Gastrocnemius medialis (tissue), 4 donors: ENCODE data around the gene DNAAF1. TPM values are rescaled to one million over a fixed set of nuclear protein-coding genes. Genes with fewer than 3 reads are reported as not detected.

ENCODE experiments used
- ATAC-seq, 2 donors: fragments of 150-250 bp; one replicate each; pipeline ENCODE4 v1.9.1; 2016
- DNase-seq, 2 donors: peaks; one replicate each; pipeline ENCODE4 v3.0.0-alpha.2; 2019
- H3K27ac ChIP-seq, 4 donors: fragments of 200-600 bp; sonication (generic); 1 replicate in 1 of 4; 2 replicates in 3 of 4; pipeline ENCODE4 v1.5.1; 2016 to 2018; ENCODE audit warnings: mild to moderate bottlenecking in 2 of 4, moderate library complexity in 1 of 4
- H3K27me3 ChIP-seq, 3 donors: fragments of 200-600 bp; sonication (generic) in 2 of 3; 1 replicate in 1 of 3; 2 replicates in 2 of 3; pipeline versions ENCODE4 v1.5.1 to v1.6.0; 2016 to 2019; ENCODE audit warnings: mild to moderate bottlenecking in 1 of 3, moderate library complexity in 1 of 3
- H3K36me3 ChIP-seq, 2 donors: fragments of 200-600 bp; sonication (generic) in 1 of 2; one replicate each; pipeline ENCODE4 v1.5.1; 2017 to 2018
- H3K4me1 ChIP-seq, 2 donors: fragments of 200-600 bp; sonication (generic) in 1 of 2; one replicate each; pipeline ENCODE4 v1.5.1; 2016 to 2017; ENCODE audit warnings: mild to moderate bottlenecking in 2 of 2
- H3K4me3 ChIP-seq, 4 donors: fragments of 200-600 bp; sonication (generic) in 3 of 4; 1 replicate in 1 of 4; 2 replicates in 3 of 4; pipeline ENCODE4 v1.5.1; 2016 to 2019; ENCODE audit warnings: mild to moderate bottlenecking in 2 of 4
- H3K9me3 ChIP-seq, 3 donors: fragments of 200-600 bp; sonication (generic) in 2 of 3; 1 replicate in 1 of 3; 2 replicates in 2 of 3; pipeline ENCODE4 v1.5.1; 2016 to 2019
- POLR2A ChIP-seq, 2 donors: fragments of 450-650 bp; IDR thresholded peaks; one replicate each; pipeline ENCODE4 v1.6.1; 2017; ENCODE audit warnings: antibody characterized with exemption in 2 of 2, mild to moderate bottlenecking in 2 of 2, moderate library complexity in 2 of 2
- in situ Hi-C, 4 donors: fragments of 200-750 bp; cut with MboI; loops; one replicate each; pipeline versions ENCODE4 v1.15.0 to v1.8.0; 2017; ENCODE audit warnings: low sequenced_read_pairs in 4 of 4
- intact Hi-C: fragments of 100-400 bp; cut with DNase I; formaldehyde crosslinking; loops from one replicate; pipeline ENCODE4 v1.15.1; 2023; ENCODE audit warnings: low total_unique reads
- total RNA-seq, 4 donors: library from RNA; depleted of rRNA; stranded (reverse); fragments of >200 nt; gene quantifications; one replicate each; pipeline versions ENCODE4 v1.1.0 to v1.2.3, GENCODE V29; 2016
- TF ChIP-seq, protein P1 (sequence below), 5 experiments: fragments of 450-650 bp in 3 of 5; fragments of 200-600 bp in 2 of 5; sonication (generic) in 2 of 5; IDR thresholded peaks in 4 of 5; conservative IDR thresholded peaks in 1 of 5; 1 replicate in 4 of 5; 2 replicates in 1 of 5; pipeline ENCODE4 v1.5.1; 2016 to 2019; ENCODE audit warnings: antibody characterized with exemption in 5 of 5, mild to moderate bottlenecking in 3 of 5, moderate library complexity in 3 of 5

DNAAF1 gene
- total RNA-seq, 4 donors from 2014 or later, result not detected

- H3K4me1 ChIP-seq, result peaks cover 0 to 5% of the 10 kb centered on the region in 2 donors
- in situ Hi-C loops (loop anchor here in 3 of 4 donors (10.0 to 25.0 kb wide), 4 partner anchors 91 to 366 kb away; partner anchors contain the start of genes HSBP1 (in 1 of the 3), NECAB2 (in 1 of the 3) and OSGIN1 (in 1 of the 3)), intact Hi-C loops (no loop called here)
These were observed 33.1 kb downstream of the DNAAF1 start for GRCh38 chr16:84178146-84178765.

DNA sequence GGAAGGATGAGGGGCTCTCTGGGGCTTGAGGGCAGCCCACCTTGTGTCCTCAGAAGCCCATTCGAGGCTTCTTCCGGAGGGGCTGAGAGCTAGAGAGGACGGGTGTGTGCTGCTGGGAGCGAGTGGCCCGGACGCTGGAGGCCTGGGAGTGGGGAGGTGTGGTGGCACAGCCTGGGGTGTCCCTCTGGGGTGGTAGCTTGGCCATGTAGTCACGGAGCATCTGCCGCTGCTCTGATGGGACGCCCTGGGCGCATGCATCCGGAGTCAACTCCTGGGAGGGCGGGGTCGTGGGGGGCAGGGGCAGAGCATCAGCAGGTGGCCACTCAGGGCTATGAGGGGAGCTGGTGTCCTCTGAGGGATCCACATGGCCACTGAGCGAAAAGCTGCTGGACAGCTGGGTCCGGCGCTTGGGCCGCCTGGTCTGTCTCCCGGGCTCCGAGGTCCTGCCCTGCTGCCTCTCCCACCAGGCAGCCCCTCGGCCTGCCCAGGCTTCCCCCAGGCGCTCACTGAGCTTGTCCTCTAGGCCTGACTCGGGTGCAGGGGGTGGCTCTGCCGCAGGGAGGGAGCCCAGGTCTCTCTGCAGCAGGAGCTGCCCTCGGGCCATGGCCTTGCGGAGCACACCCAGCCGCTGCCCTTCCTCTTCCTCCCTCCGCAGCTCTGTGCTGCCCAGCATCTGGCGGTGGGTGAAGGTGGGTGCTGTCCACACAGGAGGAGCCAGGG is 33.9 kb downstream of the DNAAF1 start:
- Histone ChIP-seq H3K4me1 (peaks cover 0 to 5% of the 10 kb centered on the region in 2 donors), H3K4me3 (no peak overlapping the region), H3K9me3 (no peaks in the 10 kb centered on the region), H3K36me3 (peaks cover 0 to 51% of the 10 kb centered on the region in 2 donors), H3K27me3 (no peaks in the 10 kb centered on the region), H3K27ac (peak overlapping the region in 3 of 4 donors; percentile 63 to 81 (median 78))
- ATAC-seq (no peak), DNase-seq (no peak)
- intact Hi-C loops (no loop called here), in situ Hi-C loops (loop anchor here in 3 of 4 donors (10.0 to 25.0 kb wide), 4 partner anchors 92 to 367 kb away; partner anchors contain the start of genes HSBP1 (in 1 of the 3), NECAB2 (in 1 of the 3) and OSGIN1 (in 1 of the 3))
- TF ChIP-seq, protein P1, sequence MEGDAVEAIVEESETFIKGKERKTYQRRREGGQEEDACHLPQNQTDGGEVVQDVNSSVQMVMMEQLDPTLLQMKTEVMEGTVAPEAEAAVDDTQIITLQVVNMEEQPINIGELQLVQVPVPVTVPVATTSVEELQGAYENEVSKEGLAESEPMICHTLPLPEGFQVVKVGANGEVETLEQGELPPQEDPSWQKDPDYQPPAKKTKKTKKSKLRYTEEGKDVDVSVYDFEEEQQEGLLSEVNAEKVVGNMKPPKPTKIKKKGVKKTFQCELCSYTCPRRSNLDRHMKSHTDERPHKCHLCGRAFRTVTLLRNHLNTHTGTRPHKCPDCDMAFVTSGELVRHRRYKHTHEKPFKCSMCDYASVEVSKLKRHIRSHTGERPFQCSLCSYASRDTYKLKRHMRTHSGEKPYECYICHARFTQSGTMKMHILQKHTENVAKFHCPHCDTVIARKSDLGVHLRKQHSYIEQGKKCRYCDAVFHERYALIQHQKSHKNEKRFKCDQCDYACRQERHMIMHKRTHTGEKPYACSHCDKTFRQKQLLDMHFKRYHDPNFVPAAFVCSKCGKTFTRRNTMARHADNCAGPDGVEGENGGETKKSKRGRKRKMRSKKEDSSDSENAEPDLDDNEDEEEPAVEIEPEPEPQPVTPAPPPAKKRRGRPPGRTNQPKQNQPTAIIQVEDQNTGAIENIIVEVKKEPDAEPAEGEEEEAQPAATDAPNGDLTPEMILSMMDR (IDR thresholded peaks at IDR 0.05 in 4 of 5, conservative IDR thresholded peaks at IDR 0.05 in 1 of 5), result no peak
- TF ChIP-seq POLR2A (IDR thresholded peaks at IDR 0.05), result no peak

More at GRCh38 chr16:84178146-84178765, 33.1 kb downstream of the DNAAF1 start:
- H3K36me3 ChIP-seq, result peaks cover 0 to 47% of the 10 kb centered on the region in 2 donors
- peak overlapping the region; percentile 61 to 81 (median 70) for H3K27ac ChIP-seq
- ATAC-seq (no peak), DNase-seq (no peak)
- no peaks in the 10 kb centered on the region for H3K27me3 ChIP-seq
- H3K9me3 ChIP-seq, result no peaks in the 10 kb centered on the region
- TF ChIP-seq POLR2A (IDR thresholded peaks at IDR 0.05), result no peak
- TF ChIP-seq, protein P1 (IDR thresholded peaks at IDR 0.05 in 4 of 5, conservative IDR thresholded peaks at IDR 0.05 in 1 of 5), result no peak
- H3K4me3 ChIP-seq, result no peak overlapping the region

DNA sequence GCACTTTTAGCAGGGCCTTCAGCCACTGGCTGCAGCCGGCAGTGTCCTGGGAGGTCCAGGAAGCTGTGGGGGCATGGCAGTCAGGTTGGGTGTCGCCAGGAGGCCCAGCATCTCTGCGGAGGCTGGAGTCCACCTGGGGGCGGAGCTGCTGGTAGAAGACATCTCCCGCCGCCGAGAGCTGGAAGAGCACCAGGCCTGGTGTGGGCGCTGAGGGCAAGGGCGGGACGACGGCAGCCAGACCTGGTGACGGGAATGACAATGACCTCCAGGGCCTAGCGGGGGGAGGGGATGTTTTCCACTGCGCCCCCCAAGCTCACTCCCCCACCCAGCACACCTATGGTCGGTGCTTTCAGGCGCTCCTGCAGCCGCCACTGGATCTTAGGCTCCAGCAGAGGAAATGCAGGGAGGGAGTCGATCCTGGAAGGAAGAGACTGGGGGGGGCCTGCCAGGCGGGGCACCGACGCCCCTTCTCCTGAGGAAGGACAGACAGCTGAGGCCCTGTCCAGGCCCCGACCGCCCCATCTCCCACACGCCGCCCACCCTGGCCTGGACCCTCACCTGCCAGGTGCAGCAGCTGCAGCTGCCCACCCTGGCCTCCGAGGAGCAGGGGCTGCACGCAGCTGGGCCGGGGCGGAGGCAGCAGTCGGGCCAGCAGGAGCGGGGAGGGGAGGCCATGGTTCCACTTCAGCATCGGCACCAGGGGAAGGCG is 34.7 kb downstream of the DNAAF1 start:
- intact Hi-C loops (no loop called here), in situ Hi-C loops (loop anchor here (10.0 to 25.0 kb wide), 5 partner anchors 92 to 367 kb away; partner anchors contain the start of genes OSGIN1 (in 2 of the 4), HSBP1 (in 1 of the 4) and NECAB2 (in 1 of the 4))
- peak overlapping the region in 3 of 4 donors; percentile 18 to 37 (median 34) for H3K27ac ChIP-seq

More for the DNA sequence above, 34.7 kb downstream of the DNAAF1 start:
- Histone ChIP-seq H3K9me3 (no peaks in the 10 kb centered on the region), H3K27me3 (no peaks in the 10 kb centered on the region), H3K36me3 (peaks cover 0 to 56% of the 10 kb centered on the region in 2 donors), H3K4me1 (peaks cover 0 to 5% of the 10 kb centered on the region in 2 donors), H3K4me3 (peak overlapping the region in 1 of 4 donors; percentile 11)
- TF ChIP-seq, protein P1 (IDR thresholded peaks at IDR 0.05 in 4 of 5, conservative IDR thresholded peaks at IDR 0.05 in 1 of 5), result no peak
- TF ChIP-seq POLR2A (IDR thresholded peaks at IDR 0.05), result no peak
- DNase-seq (no peak), ATAC-seq (no peak)
